B cell (primary cell): ENCODE results near the gene SLIT3. TPM values are rescaled to one million over a fixed set of nuclear protein-coding genes. Genes with fewer than 3 reads are reported as not detected.

Experiments used
- ATAC-seq: fragments of 200-7000 bp; cut with Tn5 transposase; one replicate; pipeline ENCODE4 v1.10.0; 2021; ENCODE audit warnings: low read depth, mild to moderate bottlenecking, moderate number of reproducible peaks, moderate library complexity
- CTCF ChIA-PET: fragments of 350-600 bp; sonication (Branson Sonifier 250); formaldehyde crosslinking; loops from one replicate; lab custom pipeline; 2021; ENCODE audit warnings: antibody characterized with exemption, inconsistent platforms; lab: Charles Lee
- POLR2A ChIA-PET: fragments of 350-600 bp; sonication (Branson Sonifier 250); formaldehyde crosslinking; loops from one replicate; lab custom pipeline; 2021; ENCODE audit warnings: antibody characterized with exemption; lab: Charles Lee
- DNase-seq: peaks from one replicate; pipeline ENCODE4 v3.0.0; 2013
- H2AFZ ChIP-seq: 2 replicates; pipeline ENCODE4 v1.6.1; 2012; ENCODE audit warnings: mild to moderate bottlenecking, low read depth, low read length; ENCODE audit not compliant: insufficient read depth, poor library complexity, severe bottlenecking
- H3K27ac ChIP-seq, 2 donors: 1 replicate in 1 of 2; 2 replicates in 1 of 2; pipeline ENCODE4 v1.5.1; 2012 to 2013; ENCODE audit warnings: low read length in 2 of 2, mild to moderate bottlenecking in 2 of 2, moderate library complexity in 1 of 2
- H3K27me3 ChIP-seq, 4 experiments: fragments of 200-600 bp in 1 of 4; sonication (generic) in 1 of 4; replicated peaks in 1 of 4; 1 replicate in 2 of 4; 2 replicates in 2 of 4; pipeline versions ENCODE4 v1.6.1 to v1.7.0; 2013 to 2016; ENCODE audit warnings: low read length in 3 of 4, mild to moderate bottlenecking in 2 of 4, mixed read lengths in 1 of 4, moderate library complexity in 1 of 4; ENCODE audit not compliant: insufficient read depth in 4 of 4, control insufficient read depth in 3 of 4; ENCODE audit errors: control extremely low read depth in 1 of 4
- H3K36me3 ChIP-seq, 2 experiments: replicated peaks in 1 of 2; 1 replicate in 1 of 2; 2 replicates in 1 of 2; pipeline versions ENCODE4 v1.6.1 to v1.7.1; 2013; ENCODE audit warnings: low read length in 1 of 2; ENCODE audit not compliant: insufficient read depth in 2 of 2, control insufficient read depth in 1 of 2; ENCODE audit errors: control extremely low read depth in 1 of 2, extremely low read depth in 1 of 2
- H3K4me1 ChIP-seq, 2 donors: fragments of 200-600 bp in 1 of 2; sonication (generic) in 1 of 2; 1 replicate in 1 of 2; 2 replicates in 1 of 2; pipeline versions ENCODE4 v1.5.1 to v1.6.1; 2013 to 2017; ENCODE audit warnings: low read length in 2 of 2; ENCODE audit not compliant: control insufficient read depth in 2 of 2, insufficient read depth in 2 of 2
- H3K4me2 ChIP-seq: replicated peaks from 2 replicates; pipeline ENCODE3; 2012; ENCODE audit warnings: mild to moderate bottlenecking, low read depth, low read length; ENCODE audit not compliant: poor library complexity, severe bottlenecking
- H3K4me3 ChIP-seq, 5 experiments: fragments of 200-600 bp in 1 of 5; sonication (generic) in 1 of 5; 1 replicate in 3 of 5; 2 replicates in 2 of 5; pipeline versions ENCODE4 v1.5.1 to v1.7.0; 2011 to 2016; ENCODE audit warnings: low read length in 4 of 5, mild to moderate bottlenecking in 4 of 5, low read depth in 2 of 5, control low read depth in 1 of 5, moderate library complexity in 1 of 5; ENCODE audit not compliant: insufficient read depth in 1 of 5; ENCODE audit errors: control extremely low read depth in 1 of 5, extremely low read depth in 1 of 5
- H3K79me2 ChIP-seq: fragments of 200-600 bp; sonication (generic); one replicate; pipeline ENCODE4 v1.6.0; 2016; ENCODE audit warnings: low read length; ENCODE audit not compliant: control insufficient read depth, insufficient read depth
- H3K9ac ChIP-seq: fragments of 200-600 bp; sonication (generic); 2 replicates; pipeline ENCODE4 v1.6.1; 2017; ENCODE audit warnings: mild to moderate bottlenecking, low read length, moderate library complexity
- H3K9me3 ChIP-seq, 3 donors: one replicate each; pipeline versions ENCODE4 v1.6.1 to v1.7.1; 2013; ENCODE audit warnings: low read length in 2 of 3; ENCODE audit not compliant: control insufficient read depth in 2 of 3, insufficient read depth in 1 of 3; ENCODE audit errors: control extremely low read depth in 1 of 3
- H4K20me1 ChIP-seq: 2 replicates; pipeline ENCODE4 v1.6.0; 2012; ENCODE audit warnings: mild to moderate bottlenecking, low read length; ENCODE audit not compliant: insufficient read depth, control insufficient read depth, poor library complexity, severe bottlenecking
- H3K27ac Mint-ChIP-seq: one replicate; pipeline ENCODE4 v1.8.0; 2021; ENCODE audit warnings: mixed read lengths
- H3K27me3 Mint-ChIP-seq: one replicate; pipeline ENCODE4 v1.8.0; 2021; ENCODE audit warnings: mixed read lengths
- H3K4me1 Mint-ChIP-seq: one replicate; pipeline ENCODE4 v1.8.0; 2021; ENCODE audit warnings: mixed read lengths
- H3K4me3 Mint-ChIP-seq: one replicate; pipeline ENCODE4 v1.8.0; 2021; ENCODE audit warnings: mixed read lengths
- H3K9me3 Mint-ChIP-seq: one replicate; pipeline ENCODE4 v1.8.0; 2022; ENCODE audit warnings: mixed read lengths; ENCODE audit not compliant: insufficient read depth
- EZH2 ChIP-seq: IDR thresholded peaks from 2 replicates; pipeline ENCODE4 v1.6.1; 2012; ENCODE audit warnings: borderline replicate concordance, low read depth, mild to moderate bottlenecking, moderate library complexity, low read length; ENCODE audit not compliant: insufficient read depth, poor library complexity, severe bottlenecking
- WGBS: methylation state at CpG from one replicate; pipeline ENCODE4 v1.1.5; 2013; ENCODE audit warnings: missing lambda C conversion rate; ENCODE audit not compliant: insufficient coverage; 5-methylcytosine and 5-hydroxymethylcytosine counted together
- intact Hi-C: fragments of 100-400 bp; cut with micrococcal nuclease; formaldehyde crosslinking; loops from one replicate; pipeline ENCODE4 v1.10.0; 2022
- polyA plus RNA-seq: library from polyadenylated mRNA; depleted of rRNA; stranded (reverse); fragments of >200 nt; gene quantifications from 2 replicates; pipeline ENCODE4 v1.2.3, GENCODE V29; 2012
- total RNA-seq, 2 donors: library from RNA; stranded (reverse); fragments of 120-200 nt in 1 of 2; gene quantifications; 1 replicate in 1 of 2; 2 replicates in 1 of 2; pipeline versions ENCODE4 v1.2.3 to v1.2.4, GENCODE V29; 2013 to 2022
- TF ChIP-seq, protein P1 (sequence below): fragments of 200-600 bp; IDR thresholded peaks from one replicate; pipeline ENCODE4 v1.8.0; 2022; ENCODE audit warnings: antibody characterized with exemption, mild to moderate bottlenecking

SLIT3 gene
- total and polyA plus RNA-seq, 2 donors (not counting 1 experiment from before 2014, with no cell fraction given): not detected

DNA sequence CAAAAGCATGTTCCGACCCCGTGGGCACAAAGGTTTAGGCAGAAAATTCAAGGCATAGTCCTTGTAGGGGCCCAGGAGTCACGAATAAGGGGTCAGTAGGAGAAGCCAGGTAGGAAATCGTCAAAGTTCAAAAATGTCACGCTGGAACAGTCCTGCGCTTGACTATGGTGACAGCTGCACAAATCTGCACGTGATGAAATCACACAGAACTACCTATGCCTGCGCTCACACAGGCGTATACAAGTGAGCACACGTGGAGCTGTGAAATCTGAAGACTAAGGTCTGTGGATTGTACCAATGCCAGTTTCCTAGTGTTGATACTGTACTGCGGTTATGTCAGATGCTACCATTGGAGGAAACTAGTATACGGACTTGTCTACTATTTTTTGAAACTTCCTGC lies 418.7 kb downstream of the SLIT3 start:
- ChIA-PET POLR2A (no interaction called here), CTCF (no interaction called here)
- Histone ChIP-seq H3K4me1 (peaks cover 14 to 21% of the 10 kb centered on the region in 2 donors), H4K20me1 (no peaks in the 10 kb centered on the region), H3K4me2 (no peak overlapping the region), H2AFZ (no peak overlapping the region), H3K27ac (no peak overlapping the region), H3K9me3 (peaks cover 0 to 12% (median 0%) of the 10 kb centered on the region in 3 donors), H3K9ac (no peak overlapping the region), H3K4me3 (no peak overlapping the region), H3K79me2 (no peaks in the 10 kb centered on the region), H3K27me3 (peaks cover 0 to 18% (median 3%) of the 10 kb centered on the region in 4 experiments), H3K36me3 (no peaks in the 10 kb centered on the region)
- TF ChIP-seq, protein P1, sequence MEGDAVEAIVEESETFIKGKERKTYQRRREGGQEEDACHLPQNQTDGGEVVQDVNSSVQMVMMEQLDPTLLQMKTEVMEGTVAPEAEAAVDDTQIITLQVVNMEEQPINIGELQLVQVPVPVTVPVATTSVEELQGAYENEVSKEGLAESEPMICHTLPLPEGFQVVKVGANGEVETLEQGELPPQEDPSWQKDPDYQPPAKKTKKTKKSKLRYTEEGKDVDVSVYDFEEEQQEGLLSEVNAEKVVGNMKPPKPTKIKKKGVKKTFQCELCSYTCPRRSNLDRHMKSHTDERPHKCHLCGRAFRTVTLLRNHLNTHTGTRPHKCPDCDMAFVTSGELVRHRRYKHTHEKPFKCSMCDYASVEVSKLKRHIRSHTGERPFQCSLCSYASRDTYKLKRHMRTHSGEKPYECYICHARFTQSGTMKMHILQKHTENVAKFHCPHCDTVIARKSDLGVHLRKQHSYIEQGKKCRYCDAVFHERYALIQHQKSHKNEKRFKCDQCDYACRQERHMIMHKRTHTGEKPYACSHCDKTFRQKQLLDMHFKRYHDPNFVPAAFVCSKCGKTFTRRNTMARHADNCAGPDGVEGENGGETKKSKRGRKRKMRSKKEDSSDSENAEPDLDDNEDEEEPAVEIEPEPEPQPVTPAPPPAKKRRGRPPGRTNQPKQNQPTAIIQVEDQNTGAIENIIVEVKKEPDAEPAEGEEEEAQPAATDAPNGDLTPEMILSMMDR: no peak
- TF ChIP-seq EZH2: no peak
- no peak for DNase-seq
- Mint-ChIP-seq H3K9me3 (no peaks in the 10 kb centered on the region), H3K27me3 (peaks cover 21% of the 10 kb centered on the region), H3K27ac (no peak overlapping the region), H3K4me3 (no peak overlapping the region), H3K4me1 (peaks cover 18% of the 10 kb centered on the region)
- no peak for ATAC-seq
- intact Hi-C loops: no loop called here
- 93% methylated on average over 8 of the region's 12 CpGs for WGBS

DNA sequence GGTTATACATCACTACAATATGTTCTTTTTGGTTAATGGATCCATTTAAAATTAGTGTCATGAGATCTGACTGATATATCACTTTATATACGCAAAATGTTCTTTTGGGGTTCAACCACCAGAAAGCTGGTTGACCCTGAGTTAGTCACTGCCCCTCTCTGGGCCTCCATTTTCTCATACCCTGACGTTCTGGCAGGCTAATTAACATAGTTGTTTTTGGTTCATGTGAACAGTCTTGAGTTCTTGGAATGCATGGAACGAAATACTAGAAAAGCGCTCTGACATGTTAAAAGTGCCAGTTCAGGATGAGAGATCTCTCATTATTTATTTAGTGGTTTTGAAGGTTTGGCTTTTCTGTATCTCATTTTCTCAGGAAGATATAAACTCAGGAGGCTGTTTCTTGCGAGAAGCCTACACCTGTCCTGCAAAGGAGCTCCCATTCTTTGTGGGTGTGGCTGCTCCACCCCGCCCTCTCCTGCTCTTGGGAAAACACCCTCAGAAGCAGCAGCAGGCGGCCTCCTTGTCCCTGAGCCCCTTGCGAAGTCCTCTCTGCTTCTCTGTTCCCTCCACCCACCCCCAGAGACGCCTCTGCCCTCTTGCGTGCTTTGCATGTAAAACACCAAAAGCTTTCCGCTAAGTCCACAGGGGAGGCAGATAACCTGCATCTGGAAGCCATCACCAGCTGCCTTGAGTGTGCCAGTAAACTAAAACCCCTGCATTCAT lies 419.4 kb downstream of the SLIT3 start:
- H4K20me1 ChIP-seq: no peaks in the 10 kb centered on the region
- H3K4me3 Mint-ChIP-seq: no peak overlapping the region
- 92% methylated on average over 7 of the region's 11 CpGs for WGBS
- DNase-seq (no peak), ATAC-seq (no peak)
- intact Hi-C loops: no loop called here
- H3K27me3 ChIP-seq: peaks cover 0 to 23% (median 7%) of the 10 kb centered on the region in 4 experiments
- ChIA-PET CTCF (no interaction called here), POLR2A (no interaction called here)
- peaks cover 0 to 15% (median 0%) of the 10 kb centered on the region in 3 donors for H3K9me3 ChIP-seq
- no peak overlapping the region for H3K9ac ChIP-seq
- H3K4me2 ChIP-seq: no peak overlapping the region
- TF ChIP-seq EZH2: no peak
- TF ChIP-seq, protein P1: no peak
- peaks cover 14 to 23% of the 10 kb centered on the region in 2 donors for H3K4me1 ChIP-seq
- no peak overlapping the region for H3K27ac ChIP-seq
- peaks cover 26% of the 10 kb centered on the region for H3K27me3 Mint-ChIP-seq
- H3K79me2 ChIP-seq: no peaks in the 10 kb centered on the region
- H3K4me3 ChIP-seq: no peak overlapping the region
- H3K9me3 Mint-ChIP-seq: no peaks in the 10 kb centered on the region
- peaks cover 21% of the 10 kb centered on the region for H3K4me1 Mint-ChIP-seq
- H3K36me3 ChIP-seq: no peaks in the 10 kb centered on the region
- H2AFZ ChIP-seq: no peak overlapping the region
- H3K27ac Mint-ChIP-seq: no peak overlapping the region
